Small intestine (tissue), 7 donors: ENCODE data around the gene PDE10A. TPM values are rescaled to one million over a fixed set of nuclear protein-coding genes. Genes with fewer than 3 reads are reported as not detected.

ENCODE experiments used
- DNase-seq, 2 donors: peaks; one replicate each; pipeline versions ENCODE4 v3.0.0 to v3.0.0-alpha.2; 2013
- FAIRE-seq: peaks from 2 replicates; lab custom pipeline; 2012; peaks lifted over from hg19 to GRCh38; lab: Jason Lieb, UNC
- H3K27ac ChIP-seq, 3 donors: one replicate each; pipeline ENCODE4 v1.5.1; 2013; ENCODE audit warnings: low read length in 2 of 3, mild to moderate bottlenecking in 2 of 3, control low read depth in 1 of 3, inconsistent platforms in 1 of 3, low read depth in 1 of 3, moderate library complexity in 1 of 3
- H3K27me3 ChIP-seq, 3 donors: one replicate each; pipeline ENCODE4 v1.6.1; 2013; ENCODE audit warnings: low read length in 3 of 3, inconsistent platforms in 1 of 3; ENCODE audit not compliant: control insufficient read depth in 3 of 3, insufficient read depth in 3 of 3
- H3K36me3 ChIP-seq, 3 donors: one replicate each; pipeline ENCODE4 v1.6.1; 2013; ENCODE audit warnings: low read length in 3 of 3, inconsistent platforms in 1 of 3, low read depth in 1 of 3, mild to moderate bottlenecking in 1 of 3, moderate library complexity in 1 of 3; ENCODE audit not compliant: control insufficient read depth in 3 of 3, insufficient read depth in 2 of 3
- H3K4me1 ChIP-seq, 3 donors: one replicate each; pipeline ENCODE4 v1.6.1; 2013; ENCODE audit warnings: low read length in 2 of 3, inconsistent platforms in 1 of 3, low read depth in 1 of 3, mild to moderate bottlenecking in 1 of 3, moderate library complexity in 1 of 3; ENCODE audit not compliant: control insufficient read depth in 3 of 3, insufficient read depth in 2 of 3
- H3K4me3 ChIP-seq, 3 donors: one replicate each; pipeline ENCODE4 v1.5.1; 2013; ENCODE audit warnings: low read length in 3 of 3, control low read depth in 1 of 3, inconsistent platforms in 1 of 3, low read depth in 1 of 3, mild to moderate bottlenecking in 1 of 3, moderate library complexity in 1 of 3
- H3K9me3 ChIP-seq, 2 donors: one replicate each; pipeline ENCODE4 v1.6.1; 2013; ENCODE audit warnings: low read depth in 1 of 2, low read length in 1 of 2; ENCODE audit not compliant: control insufficient read depth in 2 of 2, insufficient read depth in 1 of 2
- WGBS, 3 donors: extraction: QIAGEN DNeasy Blood & Tissue Kit; methylation state at CpG; one replicate each; pipeline ENCODE4 v1.1.7; 2013; 5-methylcytosine and 5-hydroxymethylcytosine counted together
- polyA plus RNA-seq, 4 donors: library from polyadenylated mRNA; stranded (reverse) in 3 of 4; unstranded in 1 of 4; fragments of 200-250 nt in 3 of 4; fragments of 120-200 nt in 1 of 4; gene quantifications; one replicate each; pipeline versions ENCODE4 v1.2.1 to v1.2.3, GENCODE V29; 2013
- donor health status: healthy with polysubstance abuse.
- donor health status: control.
- donor health status: control.
- donor health status: Bipolar disorder and iron deficiency.
- donor health status: healthy.

The PDE10A gene
- polyA plus RNA-seq, 4 donors = 0.22 to 2.0 (median 0.90) TPM

DNA sequence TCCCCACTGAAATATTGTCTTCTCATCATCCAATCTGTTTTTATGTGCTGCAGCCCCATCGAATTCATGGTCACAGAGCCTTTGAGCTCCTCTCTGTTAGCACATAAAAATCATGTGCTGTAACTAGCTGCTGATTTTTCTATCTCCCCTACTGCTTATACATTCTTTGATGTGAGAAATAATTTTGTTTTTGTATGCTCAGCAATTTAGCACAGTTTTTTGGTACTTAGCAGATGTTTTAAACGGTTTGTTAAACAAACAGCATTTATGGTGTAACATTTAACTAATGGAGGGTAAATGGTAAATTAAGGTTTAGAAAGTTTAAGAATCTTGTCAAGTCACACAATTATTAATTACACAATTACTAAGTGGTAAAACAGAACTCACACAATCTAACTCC is 221.9 kb downstream of the PDE10A start:
- Histone ChIP-seq H3K36me3 (peaks cover 0 to 1% (median 0%) of the 10 kb centered on the region in 3 donors), H3K4me3 (no peak overlapping the region)
- no peak for FAIRE-seq

DNA sequence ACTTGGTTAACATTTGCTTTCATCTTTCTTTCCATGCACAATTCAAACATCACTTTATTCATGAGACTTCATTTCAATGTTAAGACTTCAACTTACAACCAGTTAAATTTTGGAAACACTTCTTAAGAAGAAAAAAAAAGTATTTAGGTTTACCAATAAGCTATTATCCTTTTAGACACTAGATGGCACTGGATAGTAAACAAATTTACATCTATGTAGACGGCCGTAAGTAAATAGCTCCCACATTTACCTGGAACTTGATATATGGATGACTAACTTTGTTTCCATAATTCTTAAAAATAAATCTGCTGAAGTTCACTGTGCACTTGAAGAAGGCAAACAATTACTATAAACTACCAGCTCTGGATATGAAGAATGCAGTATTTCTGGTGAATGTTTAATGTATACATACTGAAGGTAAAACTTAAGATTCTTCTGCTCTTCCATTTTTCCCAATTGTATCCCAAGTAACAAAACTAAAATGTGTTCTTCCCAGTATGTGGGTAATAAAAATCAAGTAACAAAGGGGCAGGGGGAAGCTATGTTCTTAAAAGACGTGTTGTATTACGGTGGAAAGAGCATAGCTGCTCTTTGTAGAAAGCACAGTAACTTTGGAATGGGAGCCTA is 223.0 kb downstream of the PDE10A start:
- peaks cover 3 to 5% of the 10 kb centered on the region in 2 donors for H3K9me3 ChIP-seq
- no peak overlapping the region for H3K4me3 ChIP-seq
- H3K27me3 ChIP-seq = no peaks in the 10 kb centered on the region
- no peaks in the 10 kb centered on the region for H3K4me1 ChIP-seq
- WGBS, 3 donors = 34 to 42% (median 37%) methylated on average over 4 of the region's 4 CpGs
- H3K36me3 ChIP-seq = peaks cover 0 to 1% (median 0%) of the 10 kb centered on the region in 3 donors
- FAIRE-seq = peak; percentile 96
- DNase-seq = peak; percentile 21 to 28
- H3K27ac ChIP-seq = no peak overlapping the region

More for the DNA sequence above, 221.9 kb downstream of the PDE10A start:
- 65 to 77% (median 68%) methylated on average over 2 of the region's 2 CpGs for WGBS, 3 donors
- no peaks in the 10 kb centered on the region for H3K27me3 ChIP-seq
- peaks cover 3 to 5% of the 10 kb centered on the region in 2 donors for H3K9me3 ChIP-seq
- no peak for DNase-seq
- no peaks in the 10 kb centered on the region for H3K4me1 ChIP-seq
- H3K27ac ChIP-seq = no peak overlapping the region

GRCh38 chr6:165426892-165427291 is 236.1 kb downstream of the PDE10A start:
- no peaks in the 10 kb centered on the region for H3K36me3 ChIP-seq
- H3K27ac ChIP-seq = no peak overlapping the region
- WGBS, 3 donors = 85 to 91% (median 89%) methylated on average over 2 of the region's 2 CpGs
- FAIRE-seq (no peak), DNase-seq (no peak)
- no peaks in the 10 kb centered on the region for H3K27me3 ChIP-seq
- H3K4me3 ChIP-seq = no peak overlapping the region
- no peaks in the 10 kb centered on the region for H3K4me1 ChIP-seq
- H3K9me3 ChIP-seq = peaks cover 0 to 2% of the 10 kb centered on the region in 2 donors

GRCh38 chr6:165422192-165422591 is 240.8 kb downstream of the PDE10A start:
- no peak for DNase-seq
- Histone ChIP-seq H3K9me3 (peaks cover 0 to 2% of the 10 kb centered on the region in 2 donors), H3K4me3 (no peak overlapping the region), H3K27ac (no peak overlapping the region), H3K27me3 (no peaks in the 10 kb centered on the region), H3K36me3 (no peaks in the 10 kb centered on the region), H3K4me1 (no peaks in the 10 kb centered on the region)
- 96 to 97% (median 96%) methylated on average over 11 of the region's 11 CpGs for WGBS, 3 donors
- no peak for FAIRE-seq

GRCh38 chr6:165417278-165417865 is 245.7 kb downstream of the PDE10A start:
- no peak for FAIRE-seq
- no peaks in the 10 kb centered on the region for H3K4me1 ChIP-seq
- H3K36me3 ChIP-seq = no peaks in the 10 kb centered on the region
- no peaks in the 10 kb centered on the region for H3K27me3 ChIP-seq
- H3K4me3 ChIP-seq = no peak overlapping the region
- DNase-seq = no peak
- H3K9me3 ChIP-seq = no peaks in the 10 kb centered on the region
- no peak overlapping the region for H3K27ac ChIP-seq
- 75 to 85% (median 85%) methylated on average over 6 of the region's 6 CpGs for WGBS, 3 donors

DNA sequence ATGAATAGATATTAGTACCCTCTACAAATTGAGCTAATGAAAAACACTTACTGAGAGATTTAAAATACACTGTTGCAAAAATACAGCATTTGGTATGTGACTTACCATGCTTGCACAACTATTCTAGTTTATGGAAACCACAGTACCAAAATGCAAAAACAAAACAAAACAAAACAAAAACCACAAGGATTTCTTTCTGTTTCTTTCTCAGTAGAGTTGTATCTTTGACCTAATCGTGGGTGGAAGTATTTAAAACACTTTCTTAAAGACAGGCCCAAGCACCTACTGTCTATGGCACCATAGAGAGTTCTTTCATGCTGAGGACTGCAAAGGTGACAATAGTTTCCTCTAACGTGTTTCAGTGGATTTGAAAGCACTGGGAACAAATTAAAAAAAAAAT is 258.3 kb downstream of the PDE10A start:
- WGBS, 3 donors = 27 to 33% (median 32%) methylated on average over 2 of the region's 2 CpGs
- Histone ChIP-seq H3K9me3 (no peaks in the 10 kb centered on the region), H3K4me3 (no peak overlapping the region), H3K27ac (no peak overlapping the region), H3K27me3 (no peaks in the 10 kb centered on the region), H3K4me1 (no peaks in the 10 kb centered on the region), H3K36me3 (no peaks in the 10 kb centered on the region)
- FAIRE-seq (no peak), DNase-seq (no peak)

DNA sequence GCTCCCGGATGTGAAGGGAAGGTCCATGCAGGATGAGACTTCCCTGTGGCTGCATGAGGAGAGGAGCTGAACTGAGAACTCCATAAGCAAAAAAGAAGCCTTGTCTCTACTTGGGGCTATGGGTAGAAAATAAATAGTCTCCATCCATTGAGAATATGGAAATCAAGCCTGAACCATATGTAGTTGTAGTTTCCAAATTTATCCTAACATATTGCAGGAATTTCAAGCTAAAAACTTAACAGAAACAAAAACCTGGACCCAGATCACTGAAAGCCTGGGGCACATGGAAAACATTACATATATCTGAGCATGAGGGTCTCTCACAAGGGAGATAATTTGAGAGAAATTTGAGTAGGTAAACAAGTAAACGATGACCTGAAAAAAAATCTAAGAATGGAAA is 258.7 kb downstream of the PDE10A start:
- Histone ChIP-seq H3K4me1 (no peaks in the 10 kb centered on the region), H3K27ac (no peak overlapping the region), H3K36me3 (no peaks in the 10 kb centered on the region), H3K27me3 (no peaks in the 10 kb centered on the region), H3K4me3 (no peak overlapping the region), H3K9me3 (no peaks in the 10 kb centered on the region)
- FAIRE-seq (no peak), DNase-seq (no peak)
- WGBS, 3 donors = 82 to 91% (median 89%) methylated on average over 2 of the region's 2 CpGs

- WGBS, 3 donors = 86 to 93% (median 90%) methylated on average over 7 of the region's 7 CpGs
- Histone ChIP-seq H3K4me3 (no peak overlapping the region), H3K27me3 (no peaks in the 10 kb centered on the region), H3K9me3 (no peaks in the 10 kb centered on the region), H3K4me1 (no peaks in the 10 kb centered on the region), H3K36me3 (no peaks in the 10 kb centered on the region), H3K27ac (no peak overlapping the region)
- FAIRE-seq = peak; percentile 33
- DNase-seq = no peak
These were observed 259.9 kb downstream of the PDE10A start for GRCh38 chr6:165403006-165403595.
